Vagina (tissue), 2 donors: ENCODE measurements around the gene TOX2.

Source experiments
- CTCF ChIP-seq, 3 experiments: fragments of 450-650 bp in 2 of 3; fragments of 200-600 bp in 1 of 3; sonication (generic) in 1 of 3; IDR thresholded peaks; one replicate each; pipeline ENCODE4 v1.5.1; 2017 to 2019; ENCODE audit warnings: antibody characterized with exemption in 3 of 3, mild to moderate bottlenecking in 2 of 3, moderate library complexity in 2 of 3
- POLR2A ChIP-seq, 2 donors: fragments of 450-650 bp; IDR thresholded peaks; one replicate each; pipeline ENCODE4 v1.6.1; 2017; ENCODE audit warnings: antibody characterized with exemption in 2 of 2, mild to moderate bottlenecking in 2 of 2, moderate library complexity in 2 of 2

- TF ChIP-seq CTCF (IDR thresholded peaks at IDR 0.05) (no peak), POLR2A (IDR thresholded peaks at IDR 0.05) (no peak)
Measured at GRCh38 chr20:43939762-43940121, 25.1 kb downstream of the TOX2 start.
